Left lung (tissue), 10 donors: ENCODE results near the gene TNFRSF12A. TPM values are rescaled to one million over a fixed set of nuclear protein-coding genes. Genes with fewer than 3 reads are reported as not detected.

Source experiments
- ATAC-seq: fragments of 200-7000 bp; cut with Tn5 transposase; one replicate; pipeline ENCODE4 v1.9.1; 2020; ENCODE audit warnings: moderate library complexity
- DNase-seq, 4 donors: peaks; one replicate each; pipeline ENCODE4 v3.0.0-alpha.2; 2013 to 2020
- H3K27ac ChIP-seq, 2 donors: fragments of 200-600 bp; sonication (generic) in 1 of 2; one replicate each; pipeline versions ENCODE4 v1.5.0 to v1.8.0; 2020 to 2021
- H3K27me3 ChIP-seq, 2 donors: fragments of 200-600 bp; sonication (generic) in 1 of 2; one replicate each; pipeline versions ENCODE4 v1.5.0 to v1.8.0; 2020 to 2021
- H3K36me3 ChIP-seq, 2 donors: fragments of 200-600 bp; sonication (generic) in 1 of 2; one replicate each; pipeline versions ENCODE4 v1.5.0 to v1.8.0; 2020 to 2021
- H3K4me1 ChIP-seq, 2 donors: fragments of 200-600 bp; one replicate each; pipeline ENCODE4 v1.8.0; 2021
- H3K4me3 ChIP-seq, 2 donors: fragments of 200-600 bp; sonication (generic) in 1 of 2; one replicate each; pipeline versions ENCODE4 v1.5.0 to v1.8.0; 2020 to 2021; ENCODE audit warnings: mild to moderate bottlenecking in 1 of 2
- H3K9me3 ChIP-seq, 2 donors: fragments of 200-600 bp; sonication (generic) in 1 of 2; one replicate each; pipeline versions ENCODE4 v1.5.0 to v1.8.0; 2020 to 2021
- intact Hi-C, 2 donors: fragments of 100-400 bp; cut with DNase I; formaldehyde crosslinking; loops; one replicate each; pipeline versions ENCODE4 v1.11.2 to v1.14.2; 2022
- polyA plus RNA-seq, 6 donors: library from polyadenylated mRNA; unstranded; fragments of 120-200 nt; gene quantifications; one replicate each; pipeline ENCODE4 v1.2.1, GENCODE V29; 2013; ENCODE audit not compliant: insufficient read length in 6 of 6
- total RNA-seq, 2 donors: library from RNA; stranded (reverse); fragmentation: NEBNext Ultra II Directional; extraction: Animal tissue kit (Norgen Biotek cat#: 25700); gene quantifications; one replicate each; pipeline ENCODE4 v1.2.1, GENCODE V29; 2021
- TF ChIP-seq, protein P1 (sequence below), 2 donors: fragments of 200-600 bp; sonication (generic) in 1 of 2; IDR thresholded peaks; one replicate each; pipeline versions ENCODE4 v1.5.0 to v1.8.0; 2021; ENCODE audit warnings: antibody characterized with exemption in 2 of 2
- donor health status: DM: no; HTN: yes; CAD: no.
- donor health status: DM: no; HTN: no; CAD: no.

TNFRSF12A gene
- total and polyA plus RNA-seq, 8 donors, result 2.6 to 126 (median 4.8) TPM

DNA sequence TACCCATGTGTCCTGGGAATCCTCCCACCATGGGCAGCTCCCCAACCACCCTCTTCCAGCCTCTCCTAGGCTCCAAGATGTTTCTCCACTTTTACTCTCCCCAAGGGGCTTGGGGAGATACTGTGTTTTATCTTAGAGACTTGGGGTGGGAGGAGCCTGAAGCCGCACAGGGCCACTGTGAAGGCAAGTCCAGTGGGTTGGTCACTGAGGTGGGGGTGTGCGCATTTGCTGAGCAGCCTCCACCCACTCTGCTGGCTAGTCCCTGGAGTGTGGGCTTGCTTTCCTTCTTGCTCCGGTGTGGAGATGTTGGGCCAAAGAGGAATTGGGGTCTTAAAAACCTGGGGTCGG, 11.5 kb upstream of the TNFRSF12A start:
- intact Hi-C loops, result no loop called here
- peak overlapping the region in 1 of 2 donors; percentile 89 for H3K27ac ChIP-seq
- no peaks in the 10 kb centered on the region for H3K9me3 ChIP-seq
- H3K36me3 ChIP-seq, result no peaks in the 10 kb centered on the region
- H3K4me1 ChIP-seq, result peaks cover 7 to 62% of the 10 kb centered on the region in 2 donors
- DNase-seq (no peak), ATAC-seq (no peak)
- TF ChIP-seq, protein P1, sequence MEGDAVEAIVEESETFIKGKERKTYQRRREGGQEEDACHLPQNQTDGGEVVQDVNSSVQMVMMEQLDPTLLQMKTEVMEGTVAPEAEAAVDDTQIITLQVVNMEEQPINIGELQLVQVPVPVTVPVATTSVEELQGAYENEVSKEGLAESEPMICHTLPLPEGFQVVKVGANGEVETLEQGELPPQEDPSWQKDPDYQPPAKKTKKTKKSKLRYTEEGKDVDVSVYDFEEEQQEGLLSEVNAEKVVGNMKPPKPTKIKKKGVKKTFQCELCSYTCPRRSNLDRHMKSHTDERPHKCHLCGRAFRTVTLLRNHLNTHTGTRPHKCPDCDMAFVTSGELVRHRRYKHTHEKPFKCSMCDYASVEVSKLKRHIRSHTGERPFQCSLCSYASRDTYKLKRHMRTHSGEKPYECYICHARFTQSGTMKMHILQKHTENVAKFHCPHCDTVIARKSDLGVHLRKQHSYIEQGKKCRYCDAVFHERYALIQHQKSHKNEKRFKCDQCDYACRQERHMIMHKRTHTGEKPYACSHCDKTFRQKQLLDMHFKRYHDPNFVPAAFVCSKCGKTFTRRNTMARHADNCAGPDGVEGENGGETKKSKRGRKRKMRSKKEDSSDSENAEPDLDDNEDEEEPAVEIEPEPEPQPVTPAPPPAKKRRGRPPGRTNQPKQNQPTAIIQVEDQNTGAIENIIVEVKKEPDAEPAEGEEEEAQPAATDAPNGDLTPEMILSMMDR (IDR thresholded peaks at IDR 0.05), result no peak
- no peak overlapping the region for H3K4me3 ChIP-seq
- peaks cover 14 to 88% of the 10 kb centered on the region in 2 donors for H3K27me3 ChIP-seq

DNA sequence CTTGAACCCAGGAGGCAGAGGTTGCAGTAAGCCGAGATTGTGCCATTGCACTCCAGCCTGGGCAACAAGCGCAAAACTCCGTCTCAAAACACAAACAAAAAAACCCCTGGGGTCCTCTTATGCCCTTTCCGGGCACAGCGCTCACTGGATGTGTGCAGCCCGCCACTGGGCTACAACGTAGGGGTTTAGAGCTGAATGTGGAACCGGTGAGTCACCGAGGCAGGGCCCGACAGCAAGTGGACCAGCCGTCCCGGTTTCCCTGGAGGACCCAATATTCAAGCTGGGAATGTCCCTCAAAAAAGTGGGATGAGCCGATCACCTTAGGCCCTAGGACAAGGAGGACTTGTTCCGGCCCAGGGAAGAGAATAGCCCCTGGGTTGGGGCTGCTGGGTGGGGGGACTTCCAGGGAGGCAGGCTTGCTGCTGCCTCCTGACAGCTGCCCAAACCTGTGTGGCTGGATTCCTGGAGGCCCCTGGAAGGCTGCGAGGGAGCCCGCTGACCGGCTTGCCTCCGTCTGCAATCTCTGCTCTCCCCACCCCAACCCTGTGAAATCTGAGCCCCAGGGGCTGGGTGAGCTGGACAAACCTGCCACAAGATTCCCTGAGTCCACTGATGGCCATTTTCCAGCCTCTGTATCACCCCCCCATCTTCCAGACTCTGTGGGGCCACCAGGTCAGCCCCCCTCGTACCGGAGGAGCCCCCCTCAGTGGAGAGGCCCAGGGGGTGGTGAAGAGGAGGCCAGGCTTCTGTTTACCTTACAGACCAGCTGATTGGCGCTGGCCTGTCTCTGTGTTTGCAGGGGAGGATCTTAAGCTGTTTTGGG, 10.4 kb upstream of the TNFRSF12A start:
- no peak overlapping the region for H3K4me3 ChIP-seq
- peaks cover 7 to 62% of the 10 kb centered on the region in 2 donors for H3K4me1 ChIP-seq
- DNase-seq (peak in 2 of 4 donors; percentile 79 to 91), ATAC-seq (peak; percentile 72)
- intact Hi-C loops, result no loop called here
- H3K27ac ChIP-seq, result peak overlapping the region; percentile 72 to 89
- TF ChIP-seq, protein P1 (IDR thresholded peaks at IDR 0.05), result no peak
- H3K36me3 ChIP-seq, result no peaks in the 10 kb centered on the region
- peaks cover 14 to 95% of the 10 kb centered on the region in 2 donors for H3K27me3 ChIP-seq
- no peaks in the 10 kb centered on the region for H3K9me3 ChIP-seq

DNA sequence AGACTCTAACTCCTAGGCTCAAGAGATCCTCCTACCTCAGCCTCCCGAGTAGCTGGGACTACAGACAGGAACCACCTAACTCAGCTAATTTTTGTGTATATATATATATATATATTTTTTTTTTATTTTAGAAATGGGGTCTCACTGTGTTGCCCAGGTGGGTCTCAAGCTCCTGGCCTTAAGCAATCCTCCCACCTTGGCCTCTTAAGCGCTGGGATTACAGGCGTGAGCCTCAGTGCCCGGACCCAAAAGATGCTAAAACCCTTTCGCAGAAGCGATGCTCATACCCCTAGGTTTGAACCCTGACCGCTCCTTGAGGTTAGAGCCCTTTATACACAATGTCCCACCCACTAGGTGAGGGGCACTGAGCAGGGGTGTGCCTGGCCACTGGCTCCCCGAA, 9.7 kb upstream of the TNFRSF12A start:
- H3K4me1 ChIP-seq, result peaks cover 7 to 55% of the 10 kb centered on the region in 2 donors
- H3K36me3 ChIP-seq, result no peaks in the 10 kb centered on the region
- H3K4me3 ChIP-seq, result no peak overlapping the region
- ATAC-seq, result no peak
- intact Hi-C loops, result no loop called here
- no peaks in the 10 kb centered on the region for H3K9me3 ChIP-seq
- H3K27me3 ChIP-seq, result peaks cover 12 to 94% of the 10 kb centered on the region in 2 donors
- TF ChIP-seq, protein P1 (IDR thresholded peaks at IDR 0.05), result no peak
- H3K27ac ChIP-seq, result no peak overlapping the region
- no peak for DNase-seq

DNA sequence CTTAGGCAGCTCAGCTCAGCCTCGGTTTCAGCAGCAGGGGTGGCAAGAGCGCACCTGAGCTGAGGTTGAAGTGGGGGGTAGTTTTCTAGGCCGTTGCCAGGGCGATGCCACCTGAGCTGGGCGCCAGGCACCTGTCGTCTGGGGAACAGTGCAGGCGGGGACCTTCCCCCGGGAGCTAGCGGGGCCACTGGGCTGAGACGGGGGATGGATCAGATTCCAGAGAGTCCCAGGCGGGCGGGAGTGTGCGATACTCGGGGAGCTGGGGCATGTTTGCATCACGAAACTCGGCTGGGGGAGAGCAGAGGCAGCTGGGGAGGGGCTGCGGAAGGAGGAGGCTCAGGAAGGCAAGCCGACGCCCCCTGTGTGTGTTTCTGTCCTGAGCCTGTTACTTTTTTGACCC, 7.9 kb upstream of the TNFRSF12A start:
- peak; percentile 7 for ATAC-seq
- Histone ChIP-seq H3K36me3 (no peaks in the 10 kb centered on the region), H3K4me3 (no peak overlapping the region), H3K4me1 (peaks cover 7 to 38% of the 10 kb centered on the region in 2 donors), H3K9me3 (no peaks in the 10 kb centered on the region), H3K27me3 (peaks cover 8 to 86% of the 10 kb centered on the region in 2 donors), H3K27ac (no peak overlapping the region)
- peak in 1 of 4 donors; percentile 86 for DNase-seq
- intact Hi-C loops, result no loop called here
- TF ChIP-seq, protein P1 (IDR thresholded peaks at IDR 0.05), result no peak

DNA sequence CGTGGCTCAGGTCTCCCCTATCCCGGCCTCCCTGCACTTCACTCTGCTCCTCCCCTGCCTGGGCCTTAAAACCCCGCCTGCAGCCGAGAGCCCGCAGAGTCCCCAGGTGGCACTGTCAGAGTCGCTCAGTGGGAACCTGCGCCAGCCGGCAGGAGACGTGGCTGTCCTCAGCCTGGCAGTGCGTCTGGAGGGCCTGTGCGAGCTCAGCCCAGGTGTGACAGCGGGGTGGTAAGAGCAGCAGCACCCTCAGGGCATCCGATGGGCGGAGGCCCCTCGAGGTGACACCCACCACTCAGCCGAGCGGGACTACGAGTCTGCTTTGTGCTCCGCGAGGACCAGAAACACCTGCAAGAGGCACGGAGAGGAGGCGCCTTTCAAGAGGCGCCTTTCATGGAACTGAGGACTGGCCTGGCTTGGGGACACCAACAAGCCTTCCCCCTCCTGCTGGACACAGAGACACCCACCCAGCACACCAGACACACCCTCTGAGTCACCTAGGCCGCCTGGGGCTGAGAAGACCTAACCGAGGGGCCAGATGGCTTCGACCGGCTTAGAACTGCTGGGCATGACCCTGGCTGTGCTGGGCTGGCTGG, 7.2 kb upstream of the TNFRSF12A start, which contains the start of gene CLDN9:
Gene CLDN9 (plus strand): TSS at position 96 of the 593 bp plus-strand sequence. CDS start 440 bp downstream, at position 536.
- Histone ChIP-seq H3K27ac (no peak within 1 kb of the TSS), H3K27me3 (peaks cover 9 to 86% of the 10 kb centered on the region in 2 donors), H3K9me3 (no peaks in the 10 kb centered on the region), H3K4me3 (no peak within 1 kb of the TSS), H3K36me3 (no peaks in the 10 kb centered on the region), H3K4me1 (peaks cover 7 to 34% of the 10 kb centered on the region in 2 donors)
- TF ChIP-seq, protein P1 (IDR thresholded peaks at IDR 0.05), result no peak
- DNase-seq, result peak in 1 of 4 donors; percentile 78
- peak; percentile 75 for ATAC-seq
- intact Hi-C loops, result no loop called here
